GM12878 (cell line): ENCODE data around the gene CR1L. TPM values are rescaled to one million over a fixed set of nuclear protein-coding genes. Genes with fewer than 3 reads are reported as not detected.

ENCODE experiments used
- ATAC-seq: fragments of 200-7000 bp; cut with Tn5 transposase; 3 replicates; pipeline ENCODE4 v1.9.1; 2020; ENCODE audit warnings: mild to moderate bottlenecking, moderate library complexity
- BruUV-seq: library from RNA; stranded (reverse); fragments of 400-500 nt; replicated peaks from 2 replicates; lab custom pipeline; 2021; lab: Mats Ljungman, UMichigan
- CTCF ChIA-PET: fragments of 300-600 bp; sonication (Branson Sonifier 250); formaldehyde crosslinking; extraction: SDS; loops from one replicate; lab custom pipeline; 2021; ENCODE audit warnings: inconsistent platforms; lab: Yijun Ruan, JAX
- POLR2A ChIA-PET: fragments of 350-600 bp; formaldehyde crosslinking; extraction: SDS; loops from one replicate; lab custom pipeline; 2021; ENCODE audit warnings: inconsistent platforms; lab: Charles Lee
- RAD21 ChIA-PET: fragments of 300-600 bp; sonication (Branson Sonifier 250); formaldehyde crosslinking; loops from one replicate; lab custom pipeline; 2023; ENCODE audit warnings: antibody characterized with exemption; ENCODE audit not compliant: unreplicated experiment; lab: Charles Lee
- SMC1A ChIA-PET: fragments of 300-600 bp; sonication (Branson Sonifier 250); formaldehyde crosslinking; loops from one replicate; lab custom pipeline; 2023; ENCODE audit not compliant: unreplicated experiment, uncharacterized antibody; lab: Charles Lee
- DNase-seq: peaks from one replicate; pipeline ENCODE4 v3.0.0-alpha.2; 2011; ENCODE audit warnings: low read depth, low spot score
- FAIRE-seq: peaks from 3 replicates; lab custom pipeline; 2011; peaks lifted over from hg19 to GRCh38; lab: Jason Lieb, UNC
- H2AFZ ChIP-seq: 2 replicates; pipeline ENCODE4 v1.6.0; 2011; ENCODE audit warnings: low read depth, low read length, control low read depth; ENCODE audit not compliant: control insufficient read depth
- H3K27ac ChIP-seq: 2 replicates; pipeline ENCODE4 v1.5.1; 2011; ENCODE audit warnings: control low read depth; ENCODE audit not compliant: control insufficient read depth, insufficient read depth
- H3K27me3 ChIP-seq, 2 experiments: replicated peaks in 1 of 2; 2 replicates each; pipeline versions ENCODE4 v1.6.0 to v1.6.1; 2011; ENCODE audit warnings: low read length in 1 of 2; ENCODE audit not compliant: control insufficient read depth in 2 of 2, insufficient read depth in 2 of 2
- H3K36me3 ChIP-seq, 2 experiments: 2 replicates each; pipeline ENCODE4 v1.5.1; 2011; ENCODE audit warnings: low read length in 1 of 2; ENCODE audit not compliant: control insufficient read depth in 2 of 2, insufficient read depth in 2 of 2
- H3K4me1 ChIP-seq: 2 replicates; pipeline ENCODE4 v1.6.1; 2011; ENCODE audit warnings: mild to moderate bottlenecking, low read length, moderate library complexity, mixed read lengths; ENCODE audit not compliant: control insufficient read depth, insufficient read depth
- H3K4me2 ChIP-seq: 2 replicates; pipeline ENCODE4 v1.6.0; 2011; ENCODE audit warnings: control low read depth; ENCODE audit not compliant: control insufficient read depth, insufficient read depth
- H3K4me3 ChIP-seq: fragments of 200-600 bp; sonication (generic); 2 replicates; pipeline ENCODE4 v1.5.1; 2016
- H3K79me2 ChIP-seq: 2 replicates; pipeline ENCODE4 v1.6.0; 2011; ENCODE audit warnings: low read length; ENCODE audit not compliant: control insufficient read depth, insufficient read depth
- H3K9ac ChIP-seq: 2 replicates; pipeline ENCODE4 v1.8.0; 2011; ENCODE audit warnings: low read length, control low read depth, mixed read lengths; ENCODE audit not compliant: control insufficient read depth, insufficient read depth
- H3K9me3 ChIP-seq: replicated peaks from 3 replicates; pipeline ENCODE4 v1.5.1; 2011; ENCODE audit warnings: mild to moderate bottlenecking, low read length; ENCODE audit not compliant: control insufficient read depth, insufficient read depth
- H4K20me1 ChIP-seq: 2 replicates; pipeline ENCODE4 v1.6.0; 2011; ENCODE audit not compliant: control insufficient read depth, insufficient read depth
- MEF2A ChIP-seq: IDR thresholded peaks from 2 replicates; pipeline ENCODE4 v1.6.1; 2011; ENCODE audit warnings: low read depth, mild to moderate bottlenecking, low read length, moderate library complexity; ENCODE audit not compliant: insufficient read depth
- MLLT1 ChIP-seq: fragments of 450-650 bp; IDR thresholded peaks from 2 replicates; pipeline ENCODE4 v1.6.1; 2016; ENCODE audit warnings: mild to moderate bottlenecking
- MYC ChIP-seq: IDR thresholded peaks from 2 replicates; pipeline ENCODE4 v1.6.1; 2011; ENCODE audit warnings: mild to moderate bottlenecking, low read length, moderate library complexity, inconsistent platforms; ENCODE audit not compliant: insufficient read depth, insufficient replicate concordance, insufficient read length, severe bottlenecking
- NFXL1 ChIP-seq: fragments of 450-650 bp; IDR thresholded peaks from 2 replicates; pipeline ENCODE4 v1.6.1; 2017; ENCODE audit warnings: antibody characterized with exemption, mild to moderate bottlenecking, borderline replicate concordance
- NFYA ChIP-seq: IDR thresholded peaks from 2 replicates; pipeline ENCODE4 v1.6.1; 2011; ENCODE audit warnings: low read depth, mild to moderate bottlenecking, low read length, improper control_type of control experiment, borderline replicate concordance
- POLR2AphosphoS2 ChIP-seq: IDR thresholded peaks from 2 replicates; pipeline ENCODE4 v1.6.1; 2011; ENCODE audit warnings: low read depth, mild to moderate bottlenecking, low read length, improper control_type of control experiment, moderate library complexity
- ZBTB33 ChIP-seq: fragments of 450-650 bp; IDR thresholded peaks from 2 replicates; pipeline ENCODE4 v1.6.1; 2017; ENCODE audit warnings: mild to moderate bottlenecking
- WGBS: methylation state at CpG from one replicate; pipeline ENCODE4 v1.1.6; 2016; ENCODE audit warnings: low lambda C conversion rate; ENCODE audit not compliant: insufficient replicate concordance, insufficient coverage; ENCODE audit errors: missing lambda C conversion rate; 5-methylcytosine and 5-hydroxymethylcytosine counted together
- in situ Hi-C: fragments of 300-500 bp; cut with MboI; formaldehyde crosslinking; loops from 9 replicates; pipeline ENCODE4 v1.14.3; 2018; ENCODE audit warnings: mixed read lengths
- intact Hi-C: fragments of 100-400 bp; cut with micrococcal nuclease; formaldehyde crosslinking; loops from one replicate; pipeline ENCODE4 v1.14.2; 2022; ENCODE audit not compliant: unreplicated experiment
- polyA plus RNA-seq, 11 experiments: library from polyadenylated mRNA; depleted of rRNA in 4 of 11; unstranded in 6 of 11; stranded (reverse) in 5 of 11; fragments of >200 nt; fragmentation: Nextera tagmentation in 4 of 11; fragmentation: Illumina TruSeq in 1 of 11; extraction: Ambion mirVana in 4 of 11; extraction: Trizol in 1 of 11; gene quantifications; 1 replicate in 1 of 11; 2 replicates in 10 of 11; pipeline versions ENCODE4 v1.2.1 to v1.2.3, GENCODE V29; 2011 to 2016; ENCODE audit warnings: inconsistent platforms in 2 of 11, missing spikeins in 2 of 11, low read depth in 1 of 11
- total RNA-seq, 4 experiments: library from RNA; depleted of rRNA in 3 of 4; stranded (reverse); fragments of >200 nt in 3 of 4; fragmentation: Illumina TruSeq in 1 of 4; extraction: Trizol in 1 of 4; gene quantifications; 2 replicates each; pipeline versions ENCODE4 v1.2.1 to v1.2.3, GENCODE V29; 2013 to 2021

The CR1L gene
- total and polyA plus RNA-seq, 10 of the 15 experiments (the other 5 are each of a cell fraction or from before 2014, with no cell fraction given) = 0.11 TPM; not detected in 9

- in situ Hi-C loops = no loop called here
- Histone ChIP-seq H3K36me3 (no peaks in the 10 kb centered on the region), H3K9me3 (no peaks in the 10 kb centered on the region), H3K27me3 (no peaks in the 10 kb centered on the region), H3K4me1 (no peaks in the 10 kb centered on the region), H3K27ac (no peak overlapping the region), H4K20me1 (no peaks in the 10 kb centered on the region), H3K79me2 (no peaks in the 10 kb centered on the region), H3K4me3 (no peak overlapping the region), H3K4me2 (no peak overlapping the region), H3K9ac (no peak overlapping the region), H2AFZ (no peak overlapping the region)
- ChIA-PET POLR2A (no interaction called here), RAD21 (no interaction called here), SMC1A (no interaction called here), CTCF (interaction anchor here (1.3 kb wide), 1 partner anchor 16 kb away, joined by 4 read pairs; no protein-coding TSS in a partner anchor)
- ATAC-seq (no peak), DNase-seq (no peak), FAIRE-seq (no peak)
- intact Hi-C loops = no loop called here
- WGBS = 59% methylated on average over 6 of the region's 6 CpGs
- BruUV-seq = no TSS peak
- TF ChIP-seq MEF2A (no peak), NFXL1 (no peak), POLR2AphosphoS2 (no peak), NFYA (no peak), MYC (no peak), ZBTB33 (no peak), MLLT1 (no peak)
Observed at GRCh38 chr1:207603777-207604176, 41.2 kb upstream of the CR1L start.
